GM18507 (cell line): ENCODE results near the gene PADI1.
"Not testable (repeated sequence)": the region's sequence is repeated elsewhere in the genome, so short reads cannot be mapped to it uniquely, and the experiment has no call there.

Source experiments
- DNase-seq: peaks from one replicate; pipeline ENCODE4 v3.0.0; 2011; ENCODE audit warnings: low read depth; ENCODE audit not compliant: insufficient read length; ENCODE audit errors: extremely low spot score
- FAIRE-seq: peaks from 2 replicates; lab custom pipeline; 2011; peaks lifted over from hg19 to GRCh38; lab: Jason Lieb, UNC

Gene PADI1

DNA sequence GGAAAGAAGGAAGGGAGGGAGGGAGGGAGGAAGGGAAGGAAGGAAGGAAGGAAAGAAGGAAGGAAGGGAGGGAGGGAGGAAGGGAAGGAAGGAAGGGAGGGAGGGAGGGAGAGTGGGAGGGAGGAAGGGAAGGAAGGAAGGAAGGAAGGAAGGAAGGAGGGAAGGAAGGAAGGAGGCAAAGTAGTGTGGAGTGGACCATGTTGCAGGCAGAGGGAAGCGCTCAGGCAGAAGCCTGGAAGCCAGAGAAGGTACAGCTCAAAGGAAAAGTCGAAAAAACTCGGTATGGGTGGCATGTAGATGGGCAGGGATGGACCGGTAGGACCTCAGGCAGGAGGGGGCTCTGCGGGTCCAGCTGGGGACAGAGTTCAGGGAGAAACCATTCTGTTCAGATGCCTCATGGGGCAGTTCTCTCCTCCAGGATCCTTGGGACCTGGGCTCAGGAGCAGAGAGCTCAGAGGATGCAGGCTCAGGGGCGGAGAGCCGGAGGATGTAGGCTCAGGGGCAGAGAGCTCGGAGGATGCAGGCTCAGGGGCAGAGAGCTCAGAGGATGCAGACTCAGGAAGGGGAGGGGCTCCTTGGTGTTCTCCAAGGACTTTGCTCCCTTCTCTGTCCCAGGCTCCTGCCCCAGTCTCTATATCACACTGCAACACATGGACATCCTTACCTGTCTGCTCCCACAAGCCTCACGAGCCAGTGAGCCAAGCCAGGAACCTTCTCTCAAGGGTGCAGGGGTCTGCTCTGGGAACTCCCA lies 30.4 kb downstream of the PADI1 start:
- no peak for DNase-seq
- no peak for FAIRE-seq

DNA sequence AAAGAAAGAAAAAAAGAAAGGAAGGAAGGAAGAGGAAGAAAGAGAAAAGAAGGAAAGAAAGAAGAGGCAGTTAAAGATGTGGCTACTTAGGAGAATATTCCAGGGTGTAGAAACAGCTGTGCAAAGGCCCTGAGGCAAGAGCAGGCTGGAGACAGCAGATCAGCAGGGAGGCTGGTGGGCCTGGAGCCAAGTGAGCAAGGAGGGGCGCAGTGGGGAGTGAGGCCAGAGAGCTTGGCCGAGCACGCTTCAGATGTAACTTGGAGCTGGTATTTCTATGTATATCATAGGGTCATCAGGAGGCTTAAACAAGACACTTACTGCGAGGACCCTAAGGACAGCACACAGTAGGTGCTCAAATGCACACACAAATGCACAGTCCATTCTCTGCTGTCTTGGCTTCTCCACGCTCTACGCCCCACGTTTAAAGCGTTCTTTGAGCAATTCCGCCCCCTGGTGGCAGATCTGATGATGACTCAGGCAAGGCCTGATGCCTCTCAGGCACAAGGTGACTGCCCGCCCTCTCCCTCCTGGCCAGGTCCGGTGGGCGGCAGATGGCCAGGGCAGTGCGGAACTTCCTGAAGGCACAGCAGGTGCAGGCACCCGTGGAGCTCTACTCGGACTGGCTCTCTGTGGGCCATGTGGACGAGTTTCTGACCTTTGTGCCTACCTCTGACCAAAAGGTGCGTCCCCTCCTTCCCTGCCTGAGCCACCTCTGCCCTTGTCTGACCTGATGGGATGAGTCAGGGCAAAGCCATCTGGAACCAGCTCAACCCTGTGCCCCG lies 32.0 kb downstream of the PADI1 start:
- FAIRE-seq (peak; percentile 93), DNase-seq (peak; percentile 68)

DNA sequence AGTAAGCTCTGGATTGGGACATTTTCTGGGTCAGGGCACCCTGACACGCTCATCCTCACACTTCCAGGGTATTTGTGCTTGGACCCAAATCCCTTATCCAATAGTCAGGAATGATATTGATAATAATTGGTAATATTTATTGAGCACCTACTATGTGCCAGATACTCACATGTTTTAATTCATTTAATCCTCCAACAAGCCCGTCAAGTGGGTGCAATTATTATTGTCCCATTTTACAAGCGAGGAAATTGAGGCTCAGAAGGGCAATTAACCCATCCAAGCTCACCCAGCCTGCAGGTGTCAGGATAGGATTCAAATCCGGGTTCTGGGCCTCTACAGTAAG lies 32.6 kb downstream of the PADI1 start:
- DNase-seq (no peak), FAIRE-seq (no peak)

DNA sequence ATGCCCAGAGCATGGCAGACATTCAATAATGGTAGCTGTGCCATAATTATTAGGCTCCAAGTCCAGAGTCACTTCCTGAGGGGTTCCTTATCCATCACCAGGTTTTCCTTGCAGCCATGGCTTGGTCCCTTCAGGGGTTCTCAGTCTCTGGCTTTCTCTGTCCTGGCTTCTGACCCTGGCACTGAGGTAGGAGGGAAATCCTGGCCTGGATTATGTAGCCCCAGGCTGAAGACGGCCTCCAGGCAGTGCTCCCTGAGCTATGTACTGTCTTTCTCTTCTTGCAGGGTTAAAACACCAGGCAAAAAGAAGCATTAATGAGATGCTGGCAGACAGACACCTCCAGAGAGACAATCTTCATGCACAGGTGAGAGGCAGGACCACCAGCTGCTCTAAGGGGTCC lies 34.5 kb downstream of the PADI1 start:
- FAIRE-seq = peak; percentile 42

DNA sequence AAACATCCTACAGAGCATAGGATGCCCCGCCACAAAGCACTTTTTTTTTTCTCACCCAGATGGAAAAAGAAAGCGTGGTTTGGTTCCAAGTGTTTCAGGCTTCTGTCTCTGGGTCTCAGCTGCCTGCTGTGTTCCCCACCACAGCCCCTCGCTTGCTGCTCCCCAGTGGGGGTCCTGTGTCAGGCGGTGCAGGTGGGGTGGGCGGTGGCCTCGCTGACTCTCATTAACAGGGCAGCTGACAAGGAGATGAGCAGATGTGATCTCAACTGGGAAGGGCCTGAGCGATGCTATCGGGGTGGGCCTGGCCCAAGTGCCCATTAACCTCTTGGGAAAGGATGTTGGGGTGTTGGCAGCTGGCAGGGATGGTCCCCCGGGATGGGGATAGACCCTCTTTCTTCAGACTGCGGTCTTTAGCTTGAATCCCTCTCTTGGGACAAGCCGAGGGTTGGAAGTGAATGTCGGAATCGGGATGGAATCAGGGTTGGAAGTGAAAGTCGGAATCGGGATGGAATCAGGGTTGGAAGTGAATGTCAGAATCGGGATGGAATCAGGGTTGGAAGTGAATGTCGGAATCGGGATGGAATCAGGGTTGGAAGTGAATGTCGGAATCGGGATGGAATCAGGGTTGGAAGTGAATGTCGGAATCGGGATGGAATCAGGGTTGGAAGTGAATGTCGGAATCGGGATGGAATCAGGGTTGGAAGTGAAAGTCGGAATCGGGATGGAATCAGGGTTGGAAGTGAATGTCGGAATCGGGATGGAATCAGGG lies 36.3 kb downstream of the PADI1 start:
- FAIRE-seq, DNase-seq: not testable (repeated sequence)

More for the DNA sequence above, 34.5 kb downstream of the PADI1 start:
- peak; percentile 46 for DNase-seq

DNA sequence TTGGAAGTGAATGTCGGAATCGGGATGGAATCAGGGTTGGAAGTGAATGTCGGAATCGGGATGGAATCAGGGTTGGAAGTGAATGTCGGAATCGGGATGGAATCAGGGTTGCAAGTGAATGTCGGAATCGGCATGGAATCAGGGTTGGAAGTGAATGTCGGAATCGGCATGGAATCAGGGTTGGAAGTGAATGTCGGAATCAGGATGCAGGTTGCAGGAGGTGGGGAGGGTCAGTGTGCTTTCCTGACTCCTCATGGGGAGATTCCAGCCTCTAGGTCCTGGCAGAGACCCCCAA lies 36.8 kb downstream of the PADI1 start:
- FAIRE-seq, DNase-seq: not testable (repeated sequence)

DNA sequence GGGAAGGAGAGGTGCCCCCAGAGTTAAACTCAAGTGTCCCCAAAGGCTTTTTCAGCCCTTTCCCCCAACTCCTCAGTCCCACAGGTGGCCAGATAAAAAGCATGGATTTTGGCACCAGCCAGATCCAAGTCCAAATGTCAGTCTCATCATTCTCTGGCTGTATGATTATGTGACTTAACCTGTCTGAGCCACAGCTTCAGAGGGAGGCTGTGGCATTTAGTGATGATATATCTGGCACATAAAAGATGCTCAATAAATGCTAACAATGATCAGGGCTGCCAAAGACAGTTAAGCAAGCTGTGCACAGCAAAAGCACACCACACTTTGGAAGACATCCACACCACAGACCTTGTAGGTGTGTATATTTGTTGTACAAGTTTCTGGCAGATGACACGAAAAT lies 38.3 kb downstream of the PADI1 start:
- DNase-seq = no peak
- no peak for FAIRE-seq

DNA sequence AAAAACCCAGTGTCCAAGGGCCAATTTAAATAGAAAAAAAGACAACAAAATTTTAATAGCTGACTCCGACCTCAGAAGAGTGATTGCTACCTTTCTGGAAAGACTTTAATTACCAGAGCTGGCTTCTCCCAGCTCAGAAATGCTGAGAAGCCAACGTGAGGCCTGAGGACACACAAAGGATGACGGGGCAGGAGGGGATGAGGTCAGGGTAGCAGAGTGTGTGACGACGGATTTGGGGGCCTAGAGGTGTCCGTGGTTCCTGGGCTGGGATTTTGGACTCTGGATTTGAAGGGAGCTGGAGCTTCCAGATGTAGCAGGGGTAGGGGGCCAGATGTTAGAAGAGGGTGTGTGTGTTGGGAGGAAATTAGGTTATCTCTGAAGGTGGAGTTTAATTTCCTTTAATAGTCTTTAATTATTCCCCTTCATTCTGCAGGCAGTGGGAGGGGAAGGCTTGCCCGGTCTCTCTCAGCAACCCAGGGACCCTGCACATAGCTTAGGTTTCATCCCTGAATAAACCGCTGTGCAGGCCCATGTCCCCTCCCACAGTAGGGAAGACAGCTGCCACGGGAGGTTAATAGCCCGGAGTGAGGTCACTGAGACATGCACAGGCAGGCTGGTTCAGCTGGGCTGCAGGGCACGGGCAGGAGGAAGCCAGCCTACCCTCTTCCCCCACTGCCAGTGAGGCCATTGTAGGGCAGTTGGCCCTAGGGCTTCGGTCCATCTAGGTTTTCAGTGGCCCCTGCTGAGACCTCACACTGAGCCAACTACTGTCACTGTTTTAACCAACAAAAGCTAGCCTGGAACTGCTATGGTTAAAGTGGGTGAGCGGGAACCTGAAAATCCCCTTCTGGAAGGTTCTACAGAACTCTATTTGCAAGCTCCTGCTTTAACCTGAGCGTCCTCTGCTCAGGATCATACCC lies 40.2 kb downstream of the PADI1 start:
- no peak for DNase-seq
- no peak for FAIRE-seq

DNA sequence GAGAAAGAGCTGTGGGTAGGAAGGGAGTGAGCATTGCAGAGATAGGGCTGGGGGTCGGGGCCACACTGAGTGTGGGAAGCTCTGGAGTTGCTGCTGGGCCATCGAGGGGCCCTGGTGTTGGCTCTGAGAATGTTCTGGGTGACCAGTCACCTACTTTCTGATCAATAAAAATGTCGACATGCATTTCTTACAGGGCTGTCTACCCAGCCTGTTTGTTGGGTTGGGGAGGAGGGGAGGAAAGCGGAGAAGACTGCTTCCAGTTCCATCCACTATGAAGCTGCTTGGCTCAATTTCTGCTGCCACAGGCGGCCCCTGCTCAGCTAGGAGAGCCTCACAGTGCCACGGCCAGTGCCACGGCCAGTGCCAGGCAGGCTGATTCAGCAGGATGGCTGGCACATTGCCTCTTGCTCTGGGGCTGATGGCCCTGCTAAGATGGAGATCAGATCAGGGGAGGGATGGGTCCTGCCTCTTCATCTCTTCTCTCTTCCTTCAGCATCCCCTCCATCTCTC lies 40.9 kb downstream of the PADI1 start:
- FAIRE-seq = no peak
- no peak for DNase-seq

DNA sequence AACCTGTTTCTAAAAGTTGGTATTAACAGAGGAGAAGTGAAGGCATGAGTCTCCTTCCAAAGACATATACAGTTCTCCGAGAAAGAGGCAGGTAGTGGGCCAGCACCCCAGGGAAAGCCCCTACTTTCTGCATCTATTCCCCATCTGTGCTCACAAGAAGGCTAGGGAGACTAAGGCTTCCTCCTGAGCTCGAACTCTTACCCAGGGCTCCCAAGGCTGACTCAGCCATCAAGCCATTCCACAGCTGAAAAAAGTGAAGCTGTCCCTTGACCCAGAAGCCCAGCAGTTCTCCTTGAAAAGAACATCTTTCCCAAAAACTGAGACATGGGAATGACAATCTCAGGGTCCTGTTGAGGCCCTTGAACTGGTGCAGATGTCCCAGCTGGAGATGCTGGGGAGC lies 42.0 kb downstream of the PADI1 start:
- no peak for FAIRE-seq
- DNase-seq = no peak

DNA sequence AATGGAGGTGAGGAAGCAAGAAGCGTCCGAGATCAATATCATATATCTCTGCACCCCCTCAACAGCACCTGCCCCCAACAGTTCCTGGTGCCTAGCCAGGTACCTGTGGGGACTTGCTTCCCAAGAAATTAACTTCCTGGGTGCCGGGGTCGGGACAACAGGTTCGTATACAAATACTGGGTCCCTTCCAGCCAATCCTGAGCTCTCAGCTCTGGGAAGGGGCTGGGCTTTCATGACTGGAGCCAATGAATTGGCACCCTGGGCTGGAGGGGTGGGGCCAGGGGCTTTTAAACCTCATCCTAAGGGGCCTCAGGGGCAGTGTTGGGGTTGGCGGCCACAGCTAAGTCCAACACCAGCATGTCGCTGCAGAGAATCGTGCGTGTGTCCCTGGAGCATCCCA lies 43.9 kb downstream of the PADI1 start, which contains the start of gene PADI3:
Gene PADI3, plus strand, starts transcription at position 318 of the 400 bp plus-strand sequence. Its CDS starts 40 bp downstream, at position 358.
- FAIRE-seq (no peak), DNase-seq (no peak)

DNA sequence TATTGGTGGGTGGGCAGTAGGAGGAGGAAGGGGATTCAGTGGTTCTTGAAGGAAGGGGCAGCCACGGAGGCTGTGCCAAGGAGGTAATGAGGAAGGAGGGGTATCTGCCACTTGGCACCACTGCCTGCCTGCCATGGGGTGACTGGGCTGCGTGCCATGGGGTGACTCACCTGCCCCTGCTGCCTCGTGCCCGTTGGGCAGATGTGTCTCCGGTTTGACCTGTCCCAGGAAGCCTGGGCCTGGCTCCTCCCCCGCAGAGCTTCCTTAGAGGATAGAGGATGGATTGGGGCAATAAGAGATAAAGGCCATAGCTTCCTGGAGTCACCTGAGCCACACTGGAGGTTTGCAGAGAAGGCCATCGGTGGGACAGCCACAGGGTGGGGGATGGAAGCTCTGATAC lies 45.7 kb downstream of the PADI1 start:
- FAIRE-seq = no peak
- no peak for DNase-seq

DNA sequence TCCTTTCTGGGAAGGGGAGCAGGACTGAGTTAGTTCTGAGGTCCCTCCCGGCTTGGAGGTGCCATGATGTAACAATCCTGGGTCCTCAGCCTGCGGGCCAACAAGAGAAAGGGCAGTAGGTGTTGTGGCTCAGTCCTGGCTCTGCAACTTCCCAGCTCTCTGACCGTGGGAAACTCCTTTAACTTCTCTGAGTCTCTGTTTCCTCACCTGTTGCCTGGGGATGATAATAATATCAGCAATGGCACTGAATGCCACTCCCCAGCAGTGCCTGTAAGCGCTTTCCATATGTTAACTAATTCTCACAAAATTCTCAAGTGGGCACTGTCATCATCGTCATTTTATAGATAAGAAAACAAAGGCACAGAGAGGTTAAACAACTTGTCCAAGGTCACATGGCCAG lies 46.3 kb downstream of the PADI1 start:
- no peak for DNase-seq
- FAIRE-seq = no peak

DNA sequence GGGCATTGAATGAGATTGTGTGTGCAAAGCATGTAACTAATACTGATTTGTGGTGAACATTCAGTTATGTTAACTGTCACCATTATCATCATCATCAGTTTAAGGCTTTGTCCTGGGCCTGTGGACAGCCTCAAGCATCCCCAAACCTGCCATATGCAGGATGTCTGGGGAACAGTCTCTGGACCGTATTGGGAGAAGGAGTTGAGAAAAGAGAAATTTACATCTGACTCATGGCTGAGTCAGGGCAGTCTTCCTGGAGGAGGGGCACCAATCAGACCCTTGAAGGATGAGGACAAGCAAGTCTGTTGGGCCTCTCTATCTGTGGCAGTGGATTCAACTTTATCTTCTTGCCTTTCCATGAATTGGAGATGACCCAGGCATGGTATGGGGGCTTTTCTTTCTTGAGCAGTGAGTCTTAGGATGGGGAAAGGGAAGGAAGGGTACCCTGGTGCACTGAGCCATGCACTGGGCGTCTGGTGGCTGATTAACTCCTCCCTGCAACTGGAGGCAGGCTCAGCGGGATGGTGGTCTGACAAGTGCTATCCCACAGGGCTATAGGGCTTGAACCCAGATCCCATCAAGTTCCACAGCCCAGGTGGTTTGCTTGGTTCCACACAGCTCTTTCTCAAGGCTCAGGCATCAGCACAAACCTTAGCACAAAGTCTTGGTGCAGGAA lies 46.9 kb downstream of the PADI1 start:
- DNase-seq (no peak), FAIRE-seq (no peak)

DNA sequence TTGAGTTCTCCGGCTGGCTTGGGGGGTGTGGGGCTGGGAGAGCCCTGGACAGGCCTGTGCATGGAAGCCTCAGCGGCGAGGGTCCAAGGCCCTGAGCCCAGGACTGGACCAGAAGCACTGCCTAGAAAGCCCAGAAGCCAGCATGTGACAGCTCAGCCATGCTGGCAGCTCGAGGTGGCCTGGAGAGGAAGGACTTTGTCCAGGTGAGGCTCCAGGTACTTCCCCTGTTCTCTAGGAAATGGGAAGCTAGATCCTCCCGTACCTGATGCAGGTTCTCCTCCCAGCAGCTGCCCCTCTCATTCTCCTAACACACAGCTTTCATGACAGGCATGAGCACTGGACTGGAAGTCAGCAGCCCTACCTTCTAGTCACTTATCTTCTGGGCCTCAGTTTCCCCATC lies 50.4 kb downstream of the PADI1 start:
- FAIRE-seq (no peak), DNase-seq (no peak)

DNA sequence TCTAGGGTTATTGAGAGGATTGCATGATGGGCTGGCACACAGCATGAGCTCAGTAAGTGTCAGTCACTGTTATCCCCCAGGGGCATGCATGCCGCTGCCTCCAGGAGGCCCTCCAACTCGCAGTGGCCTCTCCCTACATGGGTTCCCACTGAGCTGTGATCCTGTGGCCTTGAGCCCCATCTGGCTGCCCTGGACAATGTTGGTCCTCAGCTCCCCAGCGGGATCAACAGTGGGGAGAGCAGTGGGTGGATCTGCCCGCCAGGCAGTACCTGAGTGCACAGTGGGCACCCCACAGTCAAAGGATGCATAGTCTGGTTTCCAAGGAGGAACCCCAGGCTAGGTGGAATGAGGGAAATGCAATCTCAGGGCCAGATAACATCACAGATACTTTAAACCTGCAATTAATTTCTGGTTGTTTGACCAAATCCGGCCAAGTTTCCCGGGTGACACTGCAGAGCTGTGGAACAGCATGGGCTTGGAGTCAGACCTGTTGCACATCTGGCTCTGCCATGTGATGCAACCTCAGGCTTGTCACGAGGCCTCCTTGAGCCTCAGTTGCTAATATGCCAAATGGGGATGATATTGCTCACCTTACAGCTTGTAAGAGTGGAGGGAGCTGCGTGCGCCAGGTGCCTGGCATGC lies 53.3 kb downstream of the PADI1 start:
- DNase-seq = no peak
- FAIRE-seq = no peak

DNA sequence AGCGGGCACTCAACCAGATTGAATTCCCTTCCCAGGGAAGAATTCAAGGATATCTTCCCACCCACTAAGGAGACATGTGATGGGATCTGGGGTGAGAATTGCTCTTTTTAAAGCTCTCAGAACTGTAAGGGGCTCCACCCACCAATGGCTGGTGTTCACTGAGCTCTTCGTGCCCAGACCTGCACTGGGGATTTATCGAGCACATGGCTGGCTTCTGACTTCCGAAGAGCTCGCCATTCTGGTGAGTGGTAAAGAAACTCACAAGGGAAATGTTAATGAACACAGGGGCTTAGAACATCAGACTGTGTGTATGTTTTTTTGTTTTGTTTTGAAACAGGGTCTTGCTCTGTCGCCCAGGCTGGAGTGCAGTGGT lies 53.8 kb downstream of the PADI1 start:
- DNase-seq = no peak
- no peak for FAIRE-seq

DNA sequence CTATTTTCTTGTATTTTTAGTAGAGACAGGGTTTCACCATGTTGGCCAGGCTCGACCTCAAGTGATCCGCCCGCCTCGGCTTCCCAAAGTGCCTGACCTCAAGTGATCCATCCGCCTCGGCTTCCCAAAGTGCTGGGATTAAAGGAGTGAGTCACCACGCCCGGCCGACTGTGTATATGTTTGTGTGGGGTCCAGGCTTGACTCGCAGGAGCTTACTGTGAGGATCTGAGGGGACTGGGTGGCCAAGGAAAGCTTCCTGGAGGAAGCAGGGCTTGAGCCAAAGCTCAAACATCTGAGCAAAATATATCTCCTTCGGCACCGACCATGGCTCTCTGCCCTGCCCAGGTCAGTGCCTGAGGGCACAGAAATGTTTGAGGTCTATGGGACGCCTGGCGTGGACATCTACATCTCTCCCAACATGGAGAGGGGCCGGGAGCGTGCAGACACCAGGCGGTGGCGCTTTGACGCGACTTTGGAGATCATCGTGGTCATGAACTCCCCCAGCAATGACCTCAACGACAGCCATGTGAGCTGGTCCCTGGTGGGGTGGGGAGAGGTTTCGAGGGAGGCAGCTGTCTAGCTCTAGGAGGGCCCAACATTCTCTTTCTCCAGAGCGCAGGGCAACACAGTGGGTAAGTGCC lies 54.4 kb downstream of the PADI1 start:
- FAIRE-seq = no peak
- DNase-seq = no peak
